SU-DHL-6 (cell line): ENCODE results near the gene CLNK.

Experiments
- H2AFZ ChIP-seq: fragments of 200-600 bp; sonication (generic); 2 replicates; pipeline ENCODE4 v1.6.1; 2014; ENCODE audit warnings: low read depth, mild to moderate bottlenecking, moderate library complexity, mixed read lengths, antibody characterized with exemption, low read length; ENCODE audit not compliant: severe bottlenecking
- H3F3A ChIP-seq: fragments of 200-600 bp; shearing (Covaris generic); 2 replicates; pipeline ENCODE4 v1.6.0; 2016; ENCODE audit warnings: antibody characterized with exemption, mild to moderate bottlenecking; ENCODE audit not compliant: insufficient read depth
- H3K27ac ChIP-seq: fragments of 200-600 bp; sonication (generic); 2 replicates; pipeline ENCODE4 v1.5.1; 2016; ENCODE audit warnings: low read depth, mild to moderate bottlenecking, low read length, moderate library complexity, mixed read lengths
- H3K27me3 ChIP-seq: fragments of 200-600 bp; sonication (generic), shearing (Covaris generic); 2 replicates; pipeline ENCODE4 v1.6.0; 2014; ENCODE audit warnings: mild to moderate bottlenecking, low read length
- H3K36me3 ChIP-seq: fragments of 200-600 bp; sonication (generic); 2 replicates; pipeline ENCODE4 v1.6.1; 2014; ENCODE audit warnings: mild to moderate bottlenecking, low read length, mixed read lengths
- H3K4me2 ChIP-seq: fragments of 300-600, 200-600 bp; shearing (Covaris generic), sonication (generic); 2 replicates; pipeline ENCODE4 v1.6.0; 2014; ENCODE audit warnings: low read length, low read depth, mild to moderate bottlenecking; ENCODE audit not compliant: poor library complexity, severe bottlenecking
- H3K4me3 ChIP-seq: fragments of 200-600 bp; sonication (generic); 2 replicates; pipeline ENCODE4 v1.5.1; 2014; ENCODE audit warnings: antibody characterized with exemption, low read length, mild to moderate bottlenecking, mixed read lengths; ENCODE audit not compliant: insufficient read depth, poor library complexity, severe bottlenecking
- H3K79me2 ChIP-seq: fragments of 200-600 bp; sonication (generic); 2 replicates; pipeline ENCODE4 v1.6.1; 2014; ENCODE audit warnings: mild to moderate bottlenecking, low read length, moderate library complexity; ENCODE audit not compliant: insufficient read depth
- H3K9ac ChIP-seq: fragments of 200-600 bp; sonication (generic); 2 replicates; pipeline ENCODE4 v1.7.0; 2014; ENCODE audit warnings: mild to moderate bottlenecking, low read length
- H3K9me2 ChIP-seq: fragments of 200-600 bp; sonication (generic); replicated peaks from 2 replicates; pipeline ENCODE4 v1.6.1; 2014; ENCODE audit warnings: low read length; ENCODE audit not compliant: insufficient read depth
- H3K9me3 ChIP-seq: fragments of 200-600 bp; sonication (generic); 2 replicates; pipeline ENCODE4 v1.6.1; 2014; ENCODE audit warnings: low read length, mixed read lengths; ENCODE audit not compliant: insufficient read depth
- H4K20me1 ChIP-seq: fragments of 200-600 bp; sonication (generic); 2 replicates; pipeline ENCODE4 v1.6.1; 2014; ENCODE audit warnings: low read depth, mild to moderate bottlenecking, antibody characterized with exemption, low read length, moderate library complexity, mixed read lengths
- EZH2phosphoT487 ChIP-seq: fragments of 200-600 bp; sonication (generic), shearing (Covaris generic); conservative IDR thresholded peaks from 2 replicates; pipeline ENCODE4 v1.6.1; 2018; ENCODE audit warnings: mild to moderate bottlenecking, antibody characterized with exemption, low read length, moderate library complexity, mixed read lengths
- TF ChIP-seq, protein P1 (sequence below): fragments of 200-600 bp; sonication (generic); IDR thresholded peaks from one replicate; pipeline ENCODE4 v1.5.1; 2017; ENCODE audit warnings: antibody characterized with exemption, mild to moderate bottlenecking, low read length, moderate library complexity; ENCODE audit not compliant: insufficient read depth, poor library complexity, severe bottlenecking

The CLNK gene

DNA sequence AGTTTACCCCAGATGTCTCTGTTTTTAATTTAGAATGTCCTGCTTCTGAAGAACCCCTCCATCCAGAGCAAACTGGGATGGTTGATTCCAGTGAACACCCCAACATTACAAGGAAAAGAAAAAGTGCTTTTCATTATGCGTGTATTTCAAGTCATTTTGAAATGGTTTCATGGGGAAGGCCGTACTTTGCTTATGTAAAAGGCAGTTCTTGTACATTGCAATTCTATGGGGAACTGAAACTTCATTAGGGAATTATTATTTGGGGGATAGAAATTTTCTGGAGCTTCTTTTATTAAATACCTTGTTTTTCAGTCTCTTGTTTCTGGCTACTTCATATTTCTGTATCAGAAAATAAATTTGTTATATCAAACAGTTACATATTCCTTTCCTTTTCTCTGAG lies 130.4 kb downstream of the CLNK start:
- Histone ChIP-seq H3K9ac (no peak overlapping the region), H3K27ac (no peak overlapping the region), H3K9me3 (no peaks in the 10 kb centered on the region), H4K20me1 (no peaks in the 10 kb centered on the region), H3K79me2 (no peaks in the 10 kb centered on the region), H3K4me3 (no peak overlapping the region), H2AFZ (no peak overlapping the region), H3K27me3 (no peaks in the 10 kb centered on the region), H3K4me2 (no peak overlapping the region), H3F3A (no peaks in the 10 kb centered on the region), H3K36me3 (no peaks in the 10 kb centered on the region), H3K9me2 (no peaks in the 10 kb centered on the region)
- no peak for TF ChIP-seq EZH2phosphoT487
- TF ChIP-seq, protein P1, sequence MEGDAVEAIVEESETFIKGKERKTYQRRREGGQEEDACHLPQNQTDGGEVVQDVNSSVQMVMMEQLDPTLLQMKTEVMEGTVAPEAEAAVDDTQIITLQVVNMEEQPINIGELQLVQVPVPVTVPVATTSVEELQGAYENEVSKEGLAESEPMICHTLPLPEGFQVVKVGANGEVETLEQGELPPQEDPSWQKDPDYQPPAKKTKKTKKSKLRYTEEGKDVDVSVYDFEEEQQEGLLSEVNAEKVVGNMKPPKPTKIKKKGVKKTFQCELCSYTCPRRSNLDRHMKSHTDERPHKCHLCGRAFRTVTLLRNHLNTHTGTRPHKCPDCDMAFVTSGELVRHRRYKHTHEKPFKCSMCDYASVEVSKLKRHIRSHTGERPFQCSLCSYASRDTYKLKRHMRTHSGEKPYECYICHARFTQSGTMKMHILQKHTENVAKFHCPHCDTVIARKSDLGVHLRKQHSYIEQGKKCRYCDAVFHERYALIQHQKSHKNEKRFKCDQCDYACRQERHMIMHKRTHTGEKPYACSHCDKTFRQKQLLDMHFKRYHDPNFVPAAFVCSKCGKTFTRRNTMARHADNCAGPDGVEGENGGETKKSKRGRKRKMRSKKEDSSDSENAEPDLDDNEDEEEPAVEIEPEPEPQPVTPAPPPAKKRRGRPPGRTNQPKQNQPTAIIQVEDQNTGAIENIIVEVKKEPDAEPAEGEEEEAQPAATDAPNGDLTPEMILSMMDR: no peak

DNA sequence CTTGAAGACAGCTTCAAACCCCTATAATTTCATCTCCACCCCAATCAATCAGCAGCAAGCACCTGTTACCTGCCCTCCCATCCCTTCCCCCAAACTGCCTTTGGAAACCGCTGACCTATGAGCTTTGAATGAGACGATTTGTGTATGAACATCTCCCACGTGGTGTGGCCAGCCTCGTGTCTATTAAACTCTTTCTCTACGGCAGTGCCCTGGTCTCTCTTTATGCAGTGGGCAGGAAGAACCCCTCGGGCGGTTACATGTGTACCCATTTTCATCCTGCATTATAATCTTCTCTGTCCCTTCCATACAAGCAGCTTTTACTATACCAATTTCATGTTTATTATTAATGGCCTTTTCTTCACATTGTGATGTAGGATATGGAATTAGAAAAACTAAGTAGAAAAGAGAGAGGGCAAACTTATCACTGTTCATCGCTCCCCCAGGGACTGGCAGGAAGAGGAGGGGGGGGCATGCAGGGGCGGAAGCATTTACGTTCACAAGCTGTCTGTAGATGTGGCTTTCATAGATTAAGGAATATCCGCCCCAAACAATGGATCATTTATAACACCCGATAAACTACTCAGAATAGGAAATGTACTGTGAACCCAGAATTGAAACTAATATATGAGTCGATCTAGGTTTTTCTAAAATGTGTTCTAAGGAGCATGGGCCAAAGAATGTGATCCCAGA lies 131.8 kb downstream of the CLNK start:
- no peaks in the 10 kb centered on the region for H3K9me3 ChIP-seq
- no peaks in the 10 kb centered on the region for H3K9me2 ChIP-seq
- H3F3A ChIP-seq: no peaks in the 10 kb centered on the region
- TF ChIP-seq EZH2phosphoT487: no peak
- TF ChIP-seq, protein P1: no peak
- H3K4me2 ChIP-seq: no peak overlapping the region
- no peak overlapping the region for H2AFZ ChIP-seq
- no peaks in the 10 kb centered on the region for H3K79me2 ChIP-seq
- no peaks in the 10 kb centered on the region for H4K20me1 ChIP-seq
- no peak overlapping the region for H3K27ac ChIP-seq
- H3K4me3 ChIP-seq: no peak overlapping the region
- H3K36me3 ChIP-seq: no peaks in the 10 kb centered on the region
- no peak overlapping the region for H3K9ac ChIP-seq
- H3K27me3 ChIP-seq: no peaks in the 10 kb centered on the region

DNA sequence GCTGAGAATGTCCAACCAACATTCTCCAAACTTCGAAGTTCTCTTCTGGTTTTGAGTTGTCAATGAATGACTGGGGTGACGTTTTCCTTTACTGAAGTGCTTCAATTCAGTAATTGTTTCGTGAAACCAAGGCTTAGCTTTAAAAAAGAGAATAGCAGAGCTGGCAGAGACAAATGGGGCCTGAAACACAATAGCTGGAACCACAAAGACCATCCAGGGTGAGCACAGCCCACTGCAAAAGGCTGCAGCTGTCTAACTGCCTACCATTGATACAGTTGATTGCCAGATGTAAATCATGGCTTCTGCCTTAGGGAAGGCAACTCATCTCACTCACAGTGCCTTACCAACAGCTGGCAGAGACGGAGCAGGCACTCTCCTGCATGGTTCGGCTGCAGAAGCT lies 148.7 kb downstream of the CLNK start:
- TF ChIP-seq, protein P1: no peak
- TF ChIP-seq EZH2phosphoT487: no peak
- no peaks in the 10 kb centered on the region for H3K9me2 ChIP-seq
- no peak overlapping the region for H2AFZ ChIP-seq
- no peaks in the 10 kb centered on the region for H3K9me3 ChIP-seq
- H4K20me1 ChIP-seq: no peaks in the 10 kb centered on the region
- no peak overlapping the region for H3K9ac ChIP-seq
- H3K4me2 ChIP-seq: no peak overlapping the region
- H3K36me3 ChIP-seq: no peaks in the 10 kb centered on the region
- H3K27me3 ChIP-seq: no peaks in the 10 kb centered on the region
- no peaks in the 10 kb centered on the region for H3K79me2 ChIP-seq
- no peak overlapping the region for H3K27ac ChIP-seq
- H3F3A ChIP-seq: no peaks in the 10 kb centered on the region
- H3K4me3 ChIP-seq: no peak overlapping the region
